Osteocyte (in vitro differentiated cells): ENCODE results near the gene CDK6. TPM values are rescaled to one million over a fixed set of nuclear protein-coding genes. Genes with fewer than 3 reads are reported as not detected.
A peak's percentile ranks its signal among the peaks of the same experiment; 100 is the strongest.

Source experiments
- DNase-seq: peaks from one replicate; pipeline ENCODE4 v3.0.0; 2021; ENCODE audit warnings: mixed read lengths; ENCODE audit not compliant: unreplicated experiment; ENCODE audit errors: extremely low spot score
- H3K27ac Mint-ChIP-seq: one replicate; pipeline ENCODE4 v1.8.0; 2021; ENCODE audit warnings: mild to moderate bottlenecking, mixed read lengths; ENCODE audit not compliant: unreplicated experiment
- H3K27me3 Mint-ChIP-seq: one replicate; pipeline ENCODE4 v1.8.0; 2021; ENCODE audit warnings: mixed read lengths; ENCODE audit not compliant: unreplicated experiment
- H3K36me3 Mint-ChIP-seq: one replicate; pipeline ENCODE4 v1.8.0; 2021; ENCODE audit warnings: mixed read lengths; ENCODE audit not compliant: unreplicated experiment
- H3K4me1 Mint-ChIP-seq: one replicate; pipeline ENCODE4 v1.8.0; 2021; ENCODE audit warnings: mixed read lengths; ENCODE audit not compliant: unreplicated experiment
- H3K4me3 Mint-ChIP-seq: one replicate; pipeline ENCODE4 v1.8.0; 2021; ENCODE audit warnings: mild to moderate bottlenecking, moderate library complexity, mixed read lengths; ENCODE audit not compliant: unreplicated experiment
- H3K9me3 Mint-ChIP-seq: one replicate; pipeline ENCODE4 v1.8.0; 2021; ENCODE audit warnings: mixed read lengths; ENCODE audit not compliant: unreplicated experiment
- total RNA-seq: library from RNA; stranded (reverse); gene quantifications from 2 replicates; pipeline ENCODE4 v1.2.1, GENCODE V29; 2021
- TF ChIP-seq, protein P1 (sequence below): fragments of 200-600 bp; sonication (generic); IDR thresholded peaks from 2 replicates; pipeline ENCODE4 v1.5.0; 2021; ENCODE audit warnings: antibody characterized with exemption, mild to moderate bottlenecking, moderate library complexity

CDK6 gene
- total RNA-seq, 1 donor from 2014 or later = 53.6 TPM

DNA sequence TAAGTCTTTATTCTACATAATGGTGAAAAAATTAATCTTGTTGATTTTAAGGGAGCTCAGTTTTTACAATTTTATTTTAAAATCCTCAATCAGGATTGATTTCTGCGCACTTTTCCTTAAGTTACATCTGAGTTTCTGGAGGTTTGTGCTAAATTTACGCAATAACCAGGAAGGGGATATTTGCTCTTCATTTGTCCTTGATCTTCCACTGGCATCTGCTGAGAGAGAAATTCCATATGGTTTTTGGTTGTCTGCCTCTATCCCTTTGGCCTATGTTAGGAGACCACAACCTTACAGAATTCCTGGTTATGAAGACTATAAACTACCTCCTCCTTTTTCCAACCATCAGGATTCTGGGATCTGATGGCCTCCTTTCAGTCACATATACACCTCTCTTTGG is 20.1 kb upstream of the CDK6 start:
- no peak for DNase-seq
- TF ChIP-seq, protein P1, sequence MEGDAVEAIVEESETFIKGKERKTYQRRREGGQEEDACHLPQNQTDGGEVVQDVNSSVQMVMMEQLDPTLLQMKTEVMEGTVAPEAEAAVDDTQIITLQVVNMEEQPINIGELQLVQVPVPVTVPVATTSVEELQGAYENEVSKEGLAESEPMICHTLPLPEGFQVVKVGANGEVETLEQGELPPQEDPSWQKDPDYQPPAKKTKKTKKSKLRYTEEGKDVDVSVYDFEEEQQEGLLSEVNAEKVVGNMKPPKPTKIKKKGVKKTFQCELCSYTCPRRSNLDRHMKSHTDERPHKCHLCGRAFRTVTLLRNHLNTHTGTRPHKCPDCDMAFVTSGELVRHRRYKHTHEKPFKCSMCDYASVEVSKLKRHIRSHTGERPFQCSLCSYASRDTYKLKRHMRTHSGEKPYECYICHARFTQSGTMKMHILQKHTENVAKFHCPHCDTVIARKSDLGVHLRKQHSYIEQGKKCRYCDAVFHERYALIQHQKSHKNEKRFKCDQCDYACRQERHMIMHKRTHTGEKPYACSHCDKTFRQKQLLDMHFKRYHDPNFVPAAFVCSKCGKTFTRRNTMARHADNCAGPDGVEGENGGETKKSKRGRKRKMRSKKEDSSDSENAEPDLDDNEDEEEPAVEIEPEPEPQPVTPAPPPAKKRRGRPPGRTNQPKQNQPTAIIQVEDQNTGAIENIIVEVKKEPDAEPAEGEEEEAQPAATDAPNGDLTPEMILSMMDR = no peak
- Mint-ChIP-seq H3K9me3 (no peaks in the 10 kb centered on the region), H3K27me3 (no peaks in the 10 kb centered on the region), H3K27ac (no peak overlapping the region), H3K4me3 (no peak overlapping the region), H3K4me1 (peaks cover 5% of the 10 kb centered on the region), H3K36me3 (no peaks in the 10 kb centered on the region)

DNA sequence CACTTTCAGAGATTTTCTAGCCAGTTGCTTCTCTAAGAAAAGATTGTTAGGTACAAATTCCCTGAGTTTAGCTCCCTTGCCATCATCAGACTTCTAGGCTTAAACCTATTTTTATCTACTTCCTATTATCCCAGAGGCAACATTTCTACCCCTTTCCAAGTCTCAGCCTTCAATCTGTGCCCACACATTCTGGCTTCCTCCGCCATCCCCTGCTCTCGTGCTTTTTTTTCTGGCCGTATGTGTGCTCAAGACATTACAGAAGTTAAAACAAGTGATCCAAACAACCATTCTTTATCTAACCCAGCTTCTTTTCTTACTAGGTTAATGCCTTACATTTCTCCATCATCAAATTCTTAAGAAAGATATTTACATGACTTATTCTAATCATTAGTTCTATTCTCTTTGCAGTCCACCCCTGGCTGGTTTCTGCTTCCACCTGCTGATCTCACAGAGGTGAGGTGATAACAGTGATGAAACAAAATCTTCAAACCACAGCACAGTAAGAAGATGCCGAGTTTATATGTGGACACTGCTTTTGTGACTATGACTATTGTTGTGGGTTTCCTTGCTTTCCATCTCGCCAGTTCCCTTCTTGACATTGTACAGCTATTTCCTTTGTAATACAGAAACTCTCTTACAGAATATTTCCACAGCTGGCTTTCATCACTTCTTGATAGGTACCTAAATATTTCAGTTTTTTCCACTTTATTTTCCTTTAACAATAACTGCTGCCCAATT is 18.3 kb upstream of the CDK6 start:
- Mint-ChIP-seq H3K4me1 (peaks cover 5% of the 10 kb centered on the region), H3K36me3 (no peaks in the 10 kb centered on the region), H3K9me3 (no peaks in the 10 kb centered on the region), H3K27me3 (no peaks in the 10 kb centered on the region), H3K27ac (no peak overlapping the region), H3K4me3 (no peak overlapping the region)
- no peak for DNase-seq
- TF ChIP-seq, protein P1 = no peak

DNA sequence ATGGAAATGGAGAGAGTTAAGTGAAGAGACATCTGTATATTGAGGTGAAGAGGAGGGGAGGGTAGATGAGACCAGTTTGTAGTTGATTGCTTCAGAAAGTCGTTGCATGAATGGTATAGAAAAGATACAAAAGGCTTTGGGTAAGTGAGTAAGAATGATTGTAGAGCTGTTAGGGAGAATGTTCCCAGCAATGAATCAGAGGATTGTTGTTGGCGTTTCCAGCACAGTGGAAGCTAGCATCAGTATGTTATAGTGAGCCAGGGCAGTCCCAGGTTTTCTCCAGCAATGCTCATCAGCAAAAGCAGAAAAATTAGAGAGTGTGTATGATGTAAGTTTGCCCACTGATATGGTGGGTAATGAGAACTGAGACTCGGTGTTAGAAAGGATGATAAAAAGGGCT is 15.4 kb upstream of the CDK6 start:
- TF ChIP-seq, protein P1 = no peak
- Mint-ChIP-seq H3K36me3 (no peaks in the 10 kb centered on the region), H3K4me3 (no peak overlapping the region), H3K9me3 (no peaks in the 10 kb centered on the region), H3K27me3 (no peaks in the 10 kb centered on the region), H3K27ac (no peak overlapping the region), H3K4me1 (peaks cover 13% of the 10 kb centered on the region)
- DNase-seq = no peak

DNA sequence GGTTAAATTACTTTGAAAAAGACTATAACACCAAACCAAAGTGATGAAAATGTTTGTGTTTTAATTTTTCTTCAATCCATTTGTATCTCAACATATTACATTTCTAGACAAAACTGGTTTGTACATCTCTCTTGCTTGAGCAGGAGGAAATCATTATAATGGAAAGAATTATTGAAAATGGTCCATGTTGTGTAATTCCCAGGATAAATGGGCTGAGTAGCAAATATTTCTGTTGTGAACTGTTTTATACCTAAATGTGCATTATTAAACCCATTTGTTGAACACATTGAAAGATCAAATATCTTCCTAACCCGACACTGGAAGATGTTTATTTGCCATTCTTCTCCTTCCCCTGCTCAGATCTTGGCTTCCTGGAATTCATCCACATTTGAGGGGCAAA is 14.1 kb upstream of the CDK6 start:
- H3K4me3 Mint-ChIP-seq = no peak overlapping the region
- H3K9me3 Mint-ChIP-seq = no peaks in the 10 kb centered on the region
- H3K4me1 Mint-ChIP-seq = peaks cover 13% of the 10 kb centered on the region
- H3K27me3 Mint-ChIP-seq = no peaks in the 10 kb centered on the region
- H3K27ac Mint-ChIP-seq = no peak overlapping the region
- no peak for DNase-seq
- H3K36me3 Mint-ChIP-seq = no peaks in the 10 kb centered on the region
- TF ChIP-seq, protein P1 = no peak

DNA sequence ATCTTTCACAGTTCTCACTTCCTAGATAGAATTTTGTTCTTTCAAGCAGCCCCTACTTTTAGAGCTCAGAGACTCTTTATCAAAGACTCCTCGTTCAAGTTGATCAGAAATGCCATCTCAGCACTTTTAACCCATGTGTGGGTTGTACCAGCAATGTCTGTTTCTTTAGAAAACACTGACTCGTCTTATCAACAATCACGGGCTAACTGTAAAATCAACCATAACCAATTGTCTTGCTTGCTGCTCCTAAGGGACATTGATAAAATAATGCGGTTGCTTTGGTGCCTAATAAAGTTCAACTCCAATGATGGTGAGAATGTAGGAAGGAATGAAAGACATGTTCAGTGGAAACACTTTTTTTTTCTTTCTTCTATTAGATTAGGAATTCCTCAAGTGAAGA is 12.9 kb upstream of the CDK6 start:
- peaks cover 8% of the 10 kb centered on the region for H3K4me1 Mint-ChIP-seq

More for the DNA sequence above, 12.9 kb upstream of the CDK6 start:
- TF ChIP-seq, protein P1 = no peak
- no peaks in the 10 kb centered on the region for H3K27me3 Mint-ChIP-seq
- no peak for DNase-seq
- H3K9me3 Mint-ChIP-seq = no peaks in the 10 kb centered on the region
- H3K36me3 Mint-ChIP-seq = no peaks in the 10 kb centered on the region
- no peak overlapping the region for H3K27ac Mint-ChIP-seq
- H3K4me3 Mint-ChIP-seq = peak overlapping the region; percentile 16
